H1 (cell line): Measurements from ENCODE around the gene PKP3. TPM values are rescaled to one million over a fixed set of nuclear protein-coding genes. Genes with fewer than 3 reads are reported as not detected.
"Not testable (repeated sequence)": the region's sequence is repeated elsewhere in the genome, so short reads cannot be mapped to it uniquely, and the experiment has no call there.

Experiments
- CTCF ChIA-PET: fragments of 300-600 bp; sonication (Branson Sonifier 250); formaldehyde crosslinking; loops from one replicate; lab custom pipeline; 2021; ENCODE audit not compliant: partially characterized antibody; lab: Charles Lee
- POLR2A ChIA-PET: fragments of 300-600 bp; sonication (Branson Sonifier 250); formaldehyde crosslinking; loops from one replicate; lab custom pipeline; 2021; ENCODE audit warnings: inconsistent platforms; ENCODE audit not compliant: partially characterized antibody; lab: Charles Lee
- DNase-seq, 2 experiments: peaks; one replicate each; pipeline versions ENCODE4 v3.0.0 to v3.0.0-alpha.2; 2010 to 2022; ENCODE audit warnings: low spot score in 2 of 2, low read depth in 1 of 2, mixed read lengths in 1 of 2
- FAIRE-seq: peaks from 2 replicates; lab custom pipeline; 2011; peaks lifted over from hg19 to GRCh38; lab: Jason Lieb, UNC
- H2AFZ ChIP-seq: 2 replicates; pipeline ENCODE4 v1.8.1; 2012; ENCODE audit warnings: low read length, inconsistent platforms
- H2AK5ac ChIP-seq: 2 replicates; pipeline ENCODE4 v1.6.1; 2013; ENCODE audit warnings: low read depth, low read length
- H2BK120ac ChIP-seq: replicated peaks from 2 replicates; pipeline ENCODE3; 2013; ENCODE audit warnings: low read depth, low read length, inconsistent platforms
- H2BK12ac ChIP-seq: 2 replicates; pipeline ENCODE4 v1.6.1; 2013; ENCODE audit warnings: low read depth, low read length
- H2BK15ac ChIP-seq: 2 replicates; pipeline ENCODE4 v1.6.1; 2013; ENCODE audit warnings: low read length
- H2BK20ac ChIP-seq: 2 replicates; pipeline ENCODE4 v1.6.1; 2013; ENCODE audit warnings: low read length
- H2BK5ac ChIP-seq: 2 replicates; pipeline ENCODE4 v1.6.1; 2013; ENCODE audit warnings: low read depth, low read length
- H3K14ac ChIP-seq: 2 replicates; pipeline ENCODE4 v1.6.1; 2013; ENCODE audit warnings: inconsistent platforms; ENCODE audit not compliant: insufficient read length
- H3K18ac ChIP-seq: 2 replicates; pipeline ENCODE4 v1.6.1; 2013; ENCODE audit warnings: low read length; ENCODE audit errors: extremely low read depth
- H3K23ac ChIP-seq: 2 replicates; pipeline ENCODE4 v1.6.1; 2013; ENCODE audit warnings: inconsistent platforms; ENCODE audit not compliant: insufficient read length
- H3K23me2 ChIP-seq: 2 replicates; pipeline ENCODE4 v1.6.1; 2013; ENCODE audit warnings: low read depth, low read length
- H3K27ac ChIP-seq: 2 replicates; pipeline ENCODE4 v1.6.1; 2011; ENCODE audit warnings: low read depth, low read length, inconsistent platforms
- H3K27me3 ChIP-seq, 4 experiments: replicated peaks in 1 of 4; 1 replicate in 1 of 4; 2 replicates in 3 of 4; pipeline versions ENCODE4 v1.6.1 to v1.8.1; 2011 to 2013; ENCODE audit warnings: low read length in 3 of 4, mild to moderate bottlenecking in 3 of 4, inconsistent platforms in 2 of 4, mixed read lengths in 2 of 4, moderate library complexity in 1 of 4; ENCODE audit not compliant: control insufficient read depth in 3 of 4, insufficient read depth in 3 of 4; ENCODE audit errors: extremely low read depth in 1 of 4
- H3K36me3 ChIP-seq, 4 experiments: 2 replicates each; pipeline versions ENCODE4 v1.6.1 to v1.8.1; 2011 to 2013; ENCODE audit warnings: mild to moderate bottlenecking in 4 of 4, low read length in 3 of 4, moderate library complexity in 2 of 4, control low read depth in 1 of 4, inconsistent platforms in 1 of 4; ENCODE audit not compliant: insufficient read depth in 4 of 4, control insufficient read depth in 2 of 4
- H3K4ac ChIP-seq: replicated peaks from 2 replicates; pipeline ENCODE3; 2013; ENCODE audit warnings: low read length, low read depth, mixed read lengths, inconsistent platforms; ENCODE audit not compliant: insufficient read length
- H3K4me1 ChIP-seq, 4 experiments: replicated peaks in 1 of 4; 1 replicate in 1 of 4; 2 replicates in 3 of 4; pipeline versions ENCODE4 v1.6.1 to v1.8.1; 2011 to 2013; ENCODE audit warnings: low read length in 3 of 4, inconsistent platforms in 2 of 4, mixed read lengths in 1 of 4; ENCODE audit not compliant: insufficient read depth in 4 of 4, control insufficient read depth in 3 of 4
- H3K4me2 ChIP-seq, 2 experiments: 2 replicates each; pipeline versions ENCODE4 v1.6.1 to v1.8.1; 2011 to 2013; ENCODE audit warnings: low read depth in 2 of 2, low read length in 2 of 2, control low read depth in 1 of 2, inconsistent platforms in 1 of 2, mild to moderate bottlenecking in 1 of 2; ENCODE audit not compliant: insufficient read depth in 1 of 2
- H3K4me3 ChIP-seq, 4 experiments: fragments of 200-600, 300-600 bp in 1 of 4; sonication (generic), shearing (Covaris generic), sonication (Bioruptor Twin) in 1 of 4; 2 replicates each; pipeline versions ENCODE4 v1.5.1 to v1.8.1; 2011 to 2016; ENCODE audit warnings: low read length in 4 of 4, low read depth in 3 of 4, control low read depth in 2 of 4, inconsistent platforms in 2 of 4, mild to moderate bottlenecking in 2 of 4, mixed read lengths in 1 of 4, moderate library complexity in 1 of 4; ENCODE audit not compliant: insufficient read depth in 2 of 4; ENCODE audit errors: extremely low read depth in 1 of 4
- H3K56ac ChIP-seq: replicated peaks from 2 replicates; pipeline ENCODE3; 2013; ENCODE audit warnings: low read depth, mild to moderate bottlenecking, mixed read lengths, low read length, inconsistent platforms; ENCODE audit not compliant: insufficient read length
- H3K79me1 ChIP-seq: 2 replicates; pipeline ENCODE4 v1.6.1; 2013; ENCODE audit warnings: low read depth, low read length, control low read depth
- H3K79me2 ChIP-seq, 2 experiments: 2 replicates each; pipeline versions ENCODE4 v1.6.1 to v1.8.1; 2012 to 2013; ENCODE audit warnings: low read length in 2 of 2, mild to moderate bottlenecking in 2 of 2, inconsistent platforms in 1 of 2; ENCODE audit not compliant: insufficient read depth in 2 of 2, control insufficient read depth in 1 of 2
- H3K9ac ChIP-seq, 4 experiments: replicated peaks in 1 of 4; 1 replicate in 1 of 4; 2 replicates in 3 of 4; pipeline versions ENCODE4 v1.6.1 to v1.8.1; 2011 to 2013; ENCODE audit warnings: low read depth in 3 of 4, low read length in 3 of 4, control low read depth in 2 of 4, mild to moderate bottlenecking in 2 of 4, moderate library complexity in 2 of 4, inconsistent platforms in 1 of 4; ENCODE audit errors: extremely low read depth in 1 of 4
- H3K9me3 ChIP-seq, 2 experiments: 2 replicates each; pipeline versions ENCODE4 v1.6.1 to v1.8.1; 2012 to 2013; ENCODE audit warnings: mild to moderate bottlenecking in 2 of 2, moderate library complexity in 2 of 2, control low read depth in 1 of 2, inconsistent platforms in 1 of 2, low read depth in 1 of 2, low read length in 1 of 2, mixed read lengths in 1 of 2; ENCODE audit not compliant: insufficient read depth in 2 of 2
- H4K20me1 ChIP-seq, 2 experiments: replicated peaks in 1 of 2; 2 replicates each; pipeline versions ENCODE3 to v1.8.1; 2011 to 2013; ENCODE audit warnings: inconsistent platforms in 2 of 2, low read length in 2 of 2, mild to moderate bottlenecking in 1 of 2; ENCODE audit not compliant: insufficient read depth in 2 of 2, control insufficient read depth in 1 of 2
- H4K5ac ChIP-seq: 2 replicates; pipeline ENCODE4 v1.6.1; 2013; ENCODE audit warnings: low read length, low read depth, mixed read lengths, inconsistent platforms; ENCODE audit not compliant: insufficient read length
- H4K8ac ChIP-seq: 2 replicates; pipeline ENCODE4 v1.8.0; 2013; ENCODE audit warnings: mild to moderate bottlenecking, moderate library complexity, low read length, inconsistent platforms; ENCODE audit not compliant: insufficient read depth; ENCODE audit errors: extremely low read depth
- H4K91ac ChIP-seq: replicated peaks from 2 replicates; pipeline ENCODE3; 2013; ENCODE audit warnings: low read length, mixed read lengths, inconsistent platforms; ENCODE audit not compliant: insufficient read length
- WGBS, 2 experiments: shearing (Covaris generic) in 1 of 2; methylation state at CpG; one replicate each; pipeline versions ENCODE4 v1.1.6 to v1.1.7; 2013 to 2015; ENCODE audit warnings: low lambda C conversion rate in 2 of 2, mixed read lengths in 2 of 2, inconsistent platforms in 1 of 2, low coverage in 1 of 2, missing lambda C conversion rate in 1 of 2; ENCODE audit not compliant: insufficient replicate concordance in 2 of 2, insufficient coverage in 1 of 2, insufficient read length in 1 of 2; ENCODE audit errors: extremely low coverage in 1 of 2, missing lambda C conversion rate in 1 of 2; 5-methylcytosine and 5-hydroxymethylcytosine counted together
- polyA plus RNA-seq, 7 experiments: library from polyadenylated mRNA; depleted of rRNA in 3 of 7; stranded (reverse) in 5 of 7; unstranded in 2 of 7; fragments of >200 nt in 5 of 7; fragments of 200-250 nt in 2 of 7; gene quantifications; 1 replicate in 5 of 7; 2 replicates in 1 of 7; 4 replicates in 1 of 7; pipeline versions ENCODE4 v1.2.1 to v1.2.3, GENCODE V29; 2011 to 2013; ENCODE audit warnings: missing spikeins in 2 of 7, mixed read lengths in 2 of 7
- total RNA-seq: library from RNA; stranded (reverse); fragmentation: NEBNext Ultra II Directional; extraction: Animal tissue kit (Norgen Biotek cat#: 25700); gene quantifications from 2 replicates; pipeline ENCODE4 v1.2.1, GENCODE V29; 2021

PKP3 gene
- total and polyA plus RNA-seq, 2 of the 8 experiments (the other 6 are each of a cell fraction or from before 2014, with no cell fraction given), result 16.7 to 28.7 TPM

- H3K9ac ChIP-seq, H4K91ac ChIP-seq, H3K4ac ChIP-seq, H3K36me3 ChIP-seq, FAIRE-seq, H3K9me3 ChIP-seq, H3K18ac ChIP-seq, H2AK5ac ChIP-seq, H2BK120ac ChIP-seq, H3K79me1 ChIP-seq, H4K20me1 ChIP-seq, H3K4me2 ChIP-seq, H3K23ac ChIP-seq, H3K23me2 ChIP-seq, H2BK12ac ChIP-seq, H4K8ac ChIP-seq, H3K56ac ChIP-seq, H2BK5ac ChIP-seq, H3K14ac ChIP-seq, DNase-seq, H3K4me3 ChIP-seq, H2AFZ ChIP-seq, H3K27me3 ChIP-seq, CTCF ChIA-PET, H2BK20ac ChIP-seq, H3K79me2 ChIP-seq, H3K27ac ChIP-seq, H4K5ac ChIP-seq, H2BK15ac ChIP-seq, H3K4me1 ChIP-seq: not testable (repeated sequence)
- POLR2A ChIA-PET, result interaction anchor here (1.0 kb wide), 1 partner anchor 12 kb away, joined by 5 read pairs; no protein-coding TSS in a partner anchor
- WGBS, 2 experiments, result 91 to 100% methylated on average over 2 to 7 of the region's 45 CpGs
Observed at GRCh38 chr11:424766-425165, 30.8 kb downstream of the PKP3 start.
